ENCODE data around the gene CDKN1C. TPM values are rescaled to one million over a fixed set of nuclear protein-coding genes. Genes with fewer than 3 reads are reported as not detected.

CDKN1C gene
- total and polyA plus RNA-seq, 2 donors (not counting 1 experiment from before 2014, with no cell fraction given): 8.6 to 31.5 TPM

DNA sequence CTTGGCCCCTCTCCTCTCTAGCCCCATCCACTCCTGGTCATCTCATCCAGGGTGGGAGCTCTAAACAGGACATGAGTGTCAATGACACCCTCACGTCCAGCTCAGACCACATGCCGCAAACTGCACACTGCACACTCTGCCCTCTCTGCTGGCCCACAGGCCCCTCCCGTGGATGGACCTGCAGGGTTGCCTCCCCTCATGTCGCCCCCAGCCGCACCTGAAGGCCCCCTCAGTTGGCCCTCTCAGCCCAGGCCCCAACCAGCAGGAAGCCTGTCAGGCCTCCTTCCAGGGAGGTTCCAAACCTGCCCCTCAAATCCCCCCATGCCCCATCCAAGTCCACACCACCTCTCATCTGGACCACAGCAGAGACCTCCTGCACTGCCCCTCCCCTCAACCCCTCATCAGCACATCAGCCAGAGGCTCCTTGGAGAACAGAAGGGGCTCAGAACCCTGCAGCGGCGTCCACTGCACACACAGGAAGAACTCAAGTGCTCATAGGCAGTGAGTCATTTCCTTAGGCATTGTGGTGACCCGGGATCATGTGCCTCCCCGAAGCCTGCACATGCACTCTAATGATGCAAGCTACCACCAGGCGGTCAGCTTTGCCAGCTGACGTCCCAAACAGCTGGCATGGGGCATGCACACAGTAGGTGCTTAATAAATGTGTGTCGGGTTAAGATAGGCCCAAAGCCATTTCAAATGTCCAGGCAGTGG, 12.9 kb upstream of the CDKN1C start:
- Histone ChIP-seq H3K27ac (ENCODE audit: insufficient read depth, low read length) (peak overlapping the region; percentile 57), H3K9ac (ENCODE audit: insufficient read depth, low read length) (no peak overlapping the region), H3K27me3 (ENCODE audit: control insufficient read depth, insufficient read depth, low read length) (no peaks in the 10 kb centered on the region), H2AFZ (ENCODE audit: low read length) (no peak overlapping the region), H4K20me1 (ENCODE audit: control insufficient read depth, extremely low read depth, insufficient read depth, low read length) (no peaks in the 10 kb centered on the region), H3K79me2 (ENCODE audit: control insufficient read depth, insufficient read depth, low read length) (no peaks in the 10 kb centered on the region), H3K36me3 (ENCODE audit: control insufficient read depth, insufficient read depth, low read length) (no peaks in the 10 kb centered on the region), H3K4me2 (ENCODE audit: extremely low read depth, insufficient read depth, low read length) (no peak overlapping the region), H3K4me1 (ENCODE audit: control insufficient read depth, extremely low read depth, insufficient read depth, low read length) (peaks cover 16% of the 10 kb centered on the region), H3K4me3 (replicated peaks in 1 of 4; ENCODE audit: control extremely low read depth in 1 of 4, insufficient read depth in 1 of 4, low read depth in 3 of 4, low read length in 4 of 4) (no peak overlapping the region), H3K9me3 (ENCODE audit: control insufficient read depth, insufficient read depth, low read depth, low read length) (no peaks in the 10 kb centered on the region)
- DNase-seq (ENCODE audit: low read depth in 2 of 2): peak; percentile 90
- TF ChIP-seq, protein P1, sequence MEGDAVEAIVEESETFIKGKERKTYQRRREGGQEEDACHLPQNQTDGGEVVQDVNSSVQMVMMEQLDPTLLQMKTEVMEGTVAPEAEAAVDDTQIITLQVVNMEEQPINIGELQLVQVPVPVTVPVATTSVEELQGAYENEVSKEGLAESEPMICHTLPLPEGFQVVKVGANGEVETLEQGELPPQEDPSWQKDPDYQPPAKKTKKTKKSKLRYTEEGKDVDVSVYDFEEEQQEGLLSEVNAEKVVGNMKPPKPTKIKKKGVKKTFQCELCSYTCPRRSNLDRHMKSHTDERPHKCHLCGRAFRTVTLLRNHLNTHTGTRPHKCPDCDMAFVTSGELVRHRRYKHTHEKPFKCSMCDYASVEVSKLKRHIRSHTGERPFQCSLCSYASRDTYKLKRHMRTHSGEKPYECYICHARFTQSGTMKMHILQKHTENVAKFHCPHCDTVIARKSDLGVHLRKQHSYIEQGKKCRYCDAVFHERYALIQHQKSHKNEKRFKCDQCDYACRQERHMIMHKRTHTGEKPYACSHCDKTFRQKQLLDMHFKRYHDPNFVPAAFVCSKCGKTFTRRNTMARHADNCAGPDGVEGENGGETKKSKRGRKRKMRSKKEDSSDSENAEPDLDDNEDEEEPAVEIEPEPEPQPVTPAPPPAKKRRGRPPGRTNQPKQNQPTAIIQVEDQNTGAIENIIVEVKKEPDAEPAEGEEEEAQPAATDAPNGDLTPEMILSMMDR (conservative IDR thresholded peaks at IDR 0.05 in 1 of 2, IDR thresholded peaks at IDR 0.05 in 1 of 2; ENCODE audit: low read depth in 1 of 2, low read length in 2 of 2): no peak
- no peak for TF ChIP-seq EZH2 (IDR thresholded peaks at IDR 0.05; ENCODE audit: low read length, missing control alignments)

DNA sequence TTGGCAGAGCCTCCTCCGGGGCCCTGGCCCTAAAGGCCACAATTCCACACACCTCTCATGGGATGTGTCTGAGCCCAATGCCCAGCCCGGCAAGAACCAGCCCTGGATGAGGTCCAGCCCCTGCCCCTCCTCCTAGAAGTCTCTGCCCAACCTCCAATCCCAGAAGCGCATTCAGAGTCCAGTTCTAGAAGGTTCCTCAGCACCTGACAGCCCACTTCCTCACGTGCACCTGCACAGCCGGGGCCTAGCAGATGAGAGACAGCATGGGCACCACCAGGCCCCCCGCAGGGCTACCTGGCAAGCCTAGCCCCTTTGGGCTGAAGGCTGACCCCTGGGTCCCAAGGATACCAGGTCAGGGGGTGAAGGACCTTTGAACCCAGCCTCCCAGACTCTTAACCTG, 11.5 kb upstream of the CDKN1C start:
- H3K36me3 ChIP-seq (ENCODE audit: control insufficient read depth, insufficient read depth, low read length): no peaks in the 10 kb centered on the region
- no peak for DNase-seq (ENCODE audit: low read depth in 2 of 2)
- no peak overlapping the region for H3K4me3 ChIP-seq (replicated peaks in 1 of 4; ENCODE audit: control extremely low read depth in 1 of 4, insufficient read depth in 1 of 4, low read depth in 3 of 4, low read length in 4 of 4)
- TF ChIP-seq, protein P1 (conservative IDR thresholded peaks at IDR 0.05 in 1 of 2, IDR thresholded peaks at IDR 0.05 in 1 of 2; ENCODE audit: low read depth in 1 of 2, low read length in 2 of 2): no peak
- H3K9me3 ChIP-seq (ENCODE audit: control insufficient read depth, insufficient read depth, low read depth, low read length): no peaks in the 10 kb centered on the region
- H3K4me2 ChIP-seq (ENCODE audit: extremely low read depth, insufficient read depth, low read length): no peak overlapping the region
- H4K20me1 ChIP-seq (ENCODE audit: control insufficient read depth, extremely low read depth, insufficient read depth, low read length): no peaks in the 10 kb centered on the region
- no peaks in the 10 kb centered on the region for H3K79me2 ChIP-seq (ENCODE audit: control insufficient read depth, insufficient read depth, low read length)
- no peak overlapping the region for H2AFZ ChIP-seq (ENCODE audit: low read length)
- peaks cover 13% of the 10 kb centered on the region for H3K4me1 ChIP-seq (ENCODE audit: control insufficient read depth, extremely low read depth, insufficient read depth, low read length)
- H3K27ac ChIP-seq (ENCODE audit: insufficient read depth, low read length): no peak overlapping the region
- H3K9ac ChIP-seq (ENCODE audit: insufficient read depth, low read length): no peak overlapping the region
- no peaks in the 10 kb centered on the region for H3K27me3 ChIP-seq (ENCODE audit: control insufficient read depth, insufficient read depth, low read length)

DNA sequence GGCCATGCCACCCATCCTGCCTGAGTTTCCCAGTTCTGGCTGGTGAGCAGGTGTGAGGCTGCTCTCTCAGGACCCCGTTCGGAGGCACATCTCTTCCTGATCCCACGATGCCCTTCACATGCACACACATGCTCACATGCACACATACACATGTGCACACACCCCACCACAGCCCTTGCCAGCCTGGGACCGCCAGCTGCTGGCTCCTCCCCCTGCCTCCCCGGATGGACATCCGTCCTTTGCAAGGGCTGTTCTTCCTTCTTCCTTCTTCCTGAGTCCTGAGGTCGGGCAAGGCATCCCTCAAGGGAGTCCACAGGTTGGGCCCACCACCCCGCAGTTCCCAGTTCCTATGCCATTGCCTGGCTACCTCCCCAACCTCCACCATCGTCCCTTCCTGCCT, 10.5 kb upstream of the CDKN1C start:
- no peak for TF ChIP-seq EZH2 (IDR thresholded peaks at IDR 0.05; ENCODE audit: low read length, missing control alignments)
- TF ChIP-seq, protein P1 (conservative IDR thresholded peaks at IDR 0.05 in 1 of 2, IDR thresholded peaks at IDR 0.05 in 1 of 2; ENCODE audit: low read depth in 1 of 2, low read length in 2 of 2): no peak
- no peak for DNase-seq (ENCODE audit: low read depth in 2 of 2)
- H2AFZ ChIP-seq (ENCODE audit: low read length): no peak overlapping the region
- no peaks in the 10 kb centered on the region for H4K20me1 ChIP-seq (ENCODE audit: control insufficient read depth, extremely low read depth, insufficient read depth, low read length)
- no peak overlapping the region for H3K9ac ChIP-seq (ENCODE audit: insufficient read depth, low read length)
- H3K4me3 ChIP-seq (replicated peaks in 1 of 4; ENCODE audit: control extremely low read depth in 1 of 4, insufficient read depth in 1 of 4, low read depth in 3 of 4, low read length in 4 of 4): no peak overlapping the region
- no peak overlapping the region for H3K27ac ChIP-seq (ENCODE audit: insufficient read depth, low read length)
- H3K4me1 ChIP-seq (ENCODE audit: control insufficient read depth, extremely low read depth, insufficient read depth, low read length): peaks cover 19% of the 10 kb centered on the region
- H3K79me2 ChIP-seq (ENCODE audit: control insufficient read depth, insufficient read depth, low read length): no peaks in the 10 kb centered on the region
- H3K27me3 ChIP-seq (ENCODE audit: control insufficient read depth, insufficient read depth, low read length): no peaks in the 10 kb centered on the region
- no peaks in the 10 kb centered on the region for H3K36me3 ChIP-seq (ENCODE audit: control insufficient read depth, insufficient read depth, low read length)
- H3K9me3 ChIP-seq (ENCODE audit: control insufficient read depth, insufficient read depth, low read depth, low read length): no peaks in the 10 kb centered on the region
- H3K4me2 ChIP-seq (ENCODE audit: extremely low read depth, insufficient read depth, low read length): no peak overlapping the region

All from fibroblast of lung (primary cell).